Mesodermal cell (in vitro differentiated cells): ENCODE measurements around the gene STX18.
"Not testable (repeated sequence)": the region's sequence is repeated elsewhere in the genome, so short reads cannot be mapped to it uniquely, and the experiment has no call there.

ENCODE experiments used
- H3K27ac ChIP-seq: 2 replicates; pipeline ENCODE4 v1.7.0; 2013; ENCODE audit warnings: mild to moderate bottlenecking, low read depth, low read length, moderate library complexity; ENCODE audit not compliant: severe bottlenecking
- H3K36me3 ChIP-seq: 2 replicates; pipeline ENCODE4 v1.7.1; 2013; ENCODE audit warnings: mild to moderate bottlenecking, low read length, moderate library complexity; ENCODE audit not compliant: control insufficient read depth, insufficient read depth
- H3K4me1 ChIP-seq: one replicate; pipeline ENCODE4 v1.7.1; 2013; ENCODE audit warnings: mild to moderate bottlenecking, low read length; ENCODE audit not compliant: insufficient read depth, control insufficient read depth, poor library complexity, severe bottlenecking
- H3K4me3 ChIP-seq: 2 replicates; pipeline ENCODE4 v1.7.0; 2013; ENCODE audit warnings: low read length, control low read depth, mild to moderate bottlenecking; ENCODE audit not compliant: insufficient read depth, poor library complexity, severe bottlenecking; ENCODE audit errors: extremely low read depth
- H3K9me3 ChIP-seq: 2 replicates; pipeline ENCODE4 v1.7.1; 2013; ENCODE audit warnings: mild to moderate bottlenecking, low read length, moderate library complexity; ENCODE audit not compliant: control insufficient read depth
- WGBS, 2 experiments: methylation state at CpG; one replicate each; pipeline ENCODE4 v1.1.5; 2013; ENCODE audit warnings: missing lambda C conversion rate in 2 of 2; ENCODE audit not compliant: insufficient coverage in 2 of 2; 5-methylcytosine and 5-hydroxymethylcytosine counted together

STX18 gene

GRCh38 chr4:4555916-4556315 is 14.1 kb upstream of the STX18 start:
- Histone ChIP-seq H3K9me3 (no peaks in the 10 kb centered on the region), H3K4me1 (peaks cover 32% of the 10 kb centered on the region), H3K36me3 (peaks cover 12% of the 10 kb centered on the region), H3K4me3 (no peak overlapping the region), H3K27ac (no peak overlapping the region)
- WGBS, 2 experiments, result 86 to 100% methylated on average over 1 to 2 of the region's 4 CpGs

DNA sequence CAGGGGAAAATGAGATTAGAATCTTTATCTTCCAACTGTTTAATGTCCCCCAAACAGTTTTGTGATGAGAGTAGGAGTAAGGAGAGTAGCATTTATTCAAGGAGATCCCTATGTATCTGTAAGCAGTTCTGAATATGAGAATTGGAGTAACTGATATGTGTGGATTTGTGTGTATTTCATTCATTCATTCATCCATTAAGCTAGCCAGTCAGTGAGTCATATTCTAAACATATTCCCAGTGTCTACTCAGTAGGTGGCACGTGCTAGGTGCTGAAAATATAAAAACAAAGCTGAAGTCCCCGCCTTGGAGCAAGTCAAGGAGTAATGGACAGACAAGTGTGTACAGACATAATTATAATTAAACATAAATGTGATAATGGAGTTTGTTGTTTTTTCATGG is 12.4 kb upstream of the STX18 start:
- no peaks in the 10 kb centered on the region for H3K9me3 ChIP-seq
- H3K4me1 ChIP-seq, result peaks cover 25% of the 10 kb centered on the region
- H3K4me3 ChIP-seq, result no peak overlapping the region
- H3K27ac ChIP-seq, result no peak overlapping the region
- peaks cover 16% of the 10 kb centered on the region for H3K36me3 ChIP-seq
- no CpG with 5 or more reads among the region's 2 CpGs for WGBS, 2 experiments

DNA sequence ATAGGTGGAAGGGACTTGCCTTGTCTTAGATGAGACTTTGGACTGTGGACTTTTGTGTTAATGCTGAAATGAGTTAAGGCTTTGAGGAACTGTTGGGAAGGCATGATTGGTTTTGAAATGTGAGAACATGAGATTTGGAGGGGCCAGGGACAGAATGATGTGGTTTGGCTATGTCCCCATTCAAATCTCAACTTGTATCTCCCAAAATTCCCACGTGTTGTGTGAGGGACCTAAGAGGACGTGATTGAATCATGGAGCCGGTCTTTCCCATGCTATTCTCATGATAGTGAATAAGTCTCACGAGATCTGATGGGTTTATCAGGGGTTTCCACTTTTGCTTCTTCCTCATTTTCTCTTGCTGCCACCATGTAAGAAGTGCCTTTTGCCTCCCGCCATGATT is 10.2 kb upstream of the STX18 start:
- H3K27ac ChIP-seq, result not testable (repeated sequence)
- WGBS, 2 experiments, result 100% methylated on average over 1 of the region's 5 CpGs; no CpG with 5 or more reads in 1 of the 2 experiments

DNA sequence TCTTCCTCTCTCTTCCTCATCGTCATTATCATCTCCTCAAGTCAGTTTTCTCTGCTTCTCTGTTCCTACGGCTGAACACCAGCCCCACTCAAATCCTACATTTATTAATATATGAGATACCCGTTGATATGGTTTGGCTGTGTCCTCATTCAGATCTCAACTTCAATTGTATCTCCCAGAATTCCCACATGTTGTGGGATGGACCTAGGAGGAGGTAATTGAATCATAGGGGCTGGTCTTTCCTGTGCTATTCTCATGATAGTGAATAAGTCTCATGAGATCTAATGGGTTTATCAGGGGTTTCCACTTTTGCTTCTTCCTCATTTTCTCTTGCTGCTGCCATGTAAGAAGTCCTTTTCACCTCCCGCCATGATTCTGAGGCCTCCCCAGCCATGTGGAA is 8.3 kb upstream of the STX18 start:
- H3K36me3 ChIP-seq, result peaks cover 18% of the 10 kb centered on the region
- H3K4me3 ChIP-seq, result not testable (repeated sequence)
- 70 to 86% methylated on average over 1 to 2 of the region's 4 CpGs for WGBS, 2 experiments

More for the DNA sequence above, 10.2 kb upstream of the STX18 start:
- Histone ChIP-seq H3K36me3 (peaks cover 18% of the 10 kb centered on the region), H3K4me1 (peaks cover 22% of the 10 kb centered on the region)
- not testable (repeated sequence) for H3K4me3 ChIP-seq, H3K9me3 ChIP-seq

DNA sequence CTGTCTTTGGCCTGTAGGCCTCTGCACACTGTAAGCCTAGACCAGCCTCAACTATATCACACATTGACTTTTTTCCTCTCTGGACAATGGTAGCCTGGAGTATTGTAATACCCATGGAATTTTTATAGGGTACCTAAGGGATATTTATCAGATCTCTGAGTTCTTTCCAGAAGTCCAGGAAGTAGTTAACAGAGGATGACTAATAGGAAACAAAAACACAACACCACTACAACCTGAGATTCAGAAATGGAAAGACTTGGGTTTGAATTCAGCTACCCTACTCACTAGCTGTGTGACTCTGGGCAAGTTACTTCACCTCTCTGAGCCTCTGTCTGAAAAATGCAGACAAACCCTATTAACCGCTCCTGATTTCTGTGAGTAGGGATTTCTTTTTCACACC is 7.7 kb upstream of the STX18 start:
- no peaks in the 10 kb centered on the region for H3K4me1 ChIP-seq
- no peak overlapping the region for H3K4me3 ChIP-seq
- no peaks in the 10 kb centered on the region for H3K9me3 ChIP-seq
- H3K27ac ChIP-seq, result no peak overlapping the region
- WGBS, 2 experiments, result 90% methylated on average over 1 of the region's 1 CpG; no CpG with 5 or more reads in 1 of the 2 experiments
- H3K36me3 ChIP-seq, result peaks cover 18% of the 10 kb centered on the region

More for the DNA sequence above, 8.3 kb upstream of the STX18 start:
- not testable (repeated sequence) for H3K27ac ChIP-seq, H3K9me3 ChIP-seq, H3K4me1 ChIP-seq

GRCh38 chr4:4542774-4543485 is 1.1 kb upstream of the STX18 start:
- Histone ChIP-seq H3K4me1 (peaks cover 5% of the 10 kb centered on the region), H3K4me3 (peak overlapping the region; percentile 95), H3K9me3 (no peaks in the 10 kb centered on the region), H3K36me3 (peaks cover 3% of the 10 kb centered on the region), H3K27ac (no peak overlapping the region)
- 5 to 22% methylated on average over 5 of the region's 12 CpGs for WGBS, 2 experiments

GRCh38 chr4:4541040-4541631 is 712 bp downstream of the STX18 start:
- peaks cover 5% of the 10 kb centered on the region for H3K4me1 ChIP-seq
- H3K4me3 ChIP-seq, result peak overlapping the region; percentile 95
- no peaks in the 10 kb centered on the region for H3K36me3 ChIP-seq
- H3K9me3 ChIP-seq, result no peaks in the 10 kb centered on the region
- peak overlapping the region; percentile 78 for H3K27ac ChIP-seq
- 20% methylated on average over 8 to 9 of the region's 10 CpGs for WGBS, 2 experiments

DNA sequence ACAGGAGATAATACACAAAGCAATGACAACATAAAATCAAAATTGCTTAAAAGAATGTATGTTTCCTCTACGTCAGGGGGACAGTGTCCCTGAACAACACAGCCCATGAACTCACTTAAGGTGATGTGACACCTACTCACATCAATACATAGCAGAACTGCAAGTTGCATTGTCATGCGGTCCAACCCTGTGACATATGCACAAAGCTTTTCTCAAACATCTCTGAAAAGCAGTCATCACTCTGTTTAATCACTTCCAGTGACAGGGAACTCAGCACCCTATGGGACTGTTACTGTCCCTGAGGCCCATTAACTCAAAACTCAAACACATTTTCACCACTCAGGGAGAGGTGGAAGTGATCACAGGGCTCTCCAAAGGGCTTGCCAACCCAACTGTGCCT is 2.4 kb downstream of the STX18 start:
- Histone ChIP-seq H3K4me1 (peaks cover 5% of the 10 kb centered on the region), H3K36me3 (no peaks in the 10 kb centered on the region), H3K27ac (no peak overlapping the region), H3K9me3 (no peaks in the 10 kb centered on the region), H3K4me3 (no peak overlapping the region)
- WGBS, 2 experiments, result 87 to 90% methylated on average over 2 of the region's 2 CpGs

GRCh38 chr4:4535590-4535989 is 6.3 kb downstream of the STX18 start:
- no peaks in the 10 kb centered on the region for H3K9me3 ChIP-seq
- H3K36me3 ChIP-seq, result no peaks in the 10 kb centered on the region
- H3K4me3 ChIP-seq, result no peak overlapping the region
- peaks cover 3% of the 10 kb centered on the region for H3K4me1 ChIP-seq
- H3K27ac ChIP-seq, result no peak overlapping the region

- 94 to 98% methylated on average over 6 to 7 of the region's 9 CpGs for WGBS, 2 experiments
Measured at GRCh38 chr4:4534515-4535145, 7.2 kb downstream of the STX18 start.

More at GRCh38 chr4:4534515-4535145, 7.2 kb downstream of the STX18 start:
- H3K27ac ChIP-seq, result no peak overlapping the region
- H3K4me1 ChIP-seq, result no peaks in the 10 kb centered on the region
- no peaks in the 10 kb centered on the region for H3K9me3 ChIP-seq
- H3K4me3 ChIP-seq, result no peak overlapping the region
- H3K36me3 ChIP-seq, result no peaks in the 10 kb centered on the region
